GM11168 (cell line): Measurements from ENCODE around the gene IL22RA1.

Experiments
- in situ Hi-C: fragments of 300-500 bp; cut with MboI; formaldehyde crosslinking; loops from one replicate; pipeline ENCODE4 v1.12.0; 2022; ENCODE audit warnings: low sequenced_read_pairs; ENCODE audit not compliant: unreplicated experiment

IL22RA1 gene

DNA sequence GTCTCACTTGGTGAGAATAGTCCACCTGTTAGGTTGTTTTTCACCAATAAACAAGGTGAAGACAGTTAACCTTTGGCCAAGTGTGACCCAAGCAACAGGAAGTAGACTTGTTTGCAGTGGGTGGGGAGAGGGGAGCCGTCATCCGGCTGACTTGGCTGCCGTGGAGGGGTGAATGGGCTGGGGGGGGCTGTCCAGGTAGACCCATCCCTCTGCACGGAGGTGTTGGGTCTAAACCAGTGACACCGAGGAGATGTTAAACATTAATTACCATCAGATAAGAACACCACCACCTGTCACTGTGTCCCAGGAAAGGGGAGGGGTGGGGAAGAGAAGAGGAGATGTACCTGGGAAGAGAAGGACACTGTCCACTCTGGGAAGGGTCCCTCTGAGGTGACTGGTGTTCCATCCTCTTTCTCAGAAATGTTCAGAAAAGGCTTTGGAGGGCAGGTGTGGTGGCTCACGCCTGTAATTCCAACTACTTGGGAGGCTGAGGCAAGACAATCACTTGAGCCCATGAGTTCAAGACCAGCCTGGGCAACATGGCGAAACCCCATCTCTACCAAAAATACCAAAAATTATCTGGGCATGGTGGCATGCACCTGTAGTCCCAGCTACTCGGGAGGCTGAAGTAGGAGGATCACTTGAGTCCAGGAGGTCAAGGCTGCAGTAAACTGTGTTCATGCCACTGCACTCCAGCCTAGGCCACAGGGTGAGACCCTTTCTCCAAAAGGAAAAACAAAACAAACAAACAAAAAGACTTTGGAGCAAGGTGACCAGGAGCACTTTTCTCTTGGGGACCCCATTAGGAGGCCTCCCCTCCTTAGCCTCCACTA, 24.3 kb downstream of the IL22RA1 start:
- in situ Hi-C loops, result no loop called here

- in situ Hi-C loops, result no loop called here
Measured at GRCh38 chr1:24117722-24118409, 25.1 kb downstream of the IL22RA1 start.

GRCh38 chr1:24117132-24117531, 25.8 kb downstream of the IL22RA1 start:
- in situ Hi-C loops, result no loop called here

- in situ Hi-C loops, result no loop called here
Measured at GRCh38 chr1:24114753-24115152, 28.2 kb downstream of the IL22RA1 start.

GRCh38 chr1:24113641-24114033, 29.3 kb downstream of the IL22RA1 start:
- in situ Hi-C loops, result no loop called here

DNA sequence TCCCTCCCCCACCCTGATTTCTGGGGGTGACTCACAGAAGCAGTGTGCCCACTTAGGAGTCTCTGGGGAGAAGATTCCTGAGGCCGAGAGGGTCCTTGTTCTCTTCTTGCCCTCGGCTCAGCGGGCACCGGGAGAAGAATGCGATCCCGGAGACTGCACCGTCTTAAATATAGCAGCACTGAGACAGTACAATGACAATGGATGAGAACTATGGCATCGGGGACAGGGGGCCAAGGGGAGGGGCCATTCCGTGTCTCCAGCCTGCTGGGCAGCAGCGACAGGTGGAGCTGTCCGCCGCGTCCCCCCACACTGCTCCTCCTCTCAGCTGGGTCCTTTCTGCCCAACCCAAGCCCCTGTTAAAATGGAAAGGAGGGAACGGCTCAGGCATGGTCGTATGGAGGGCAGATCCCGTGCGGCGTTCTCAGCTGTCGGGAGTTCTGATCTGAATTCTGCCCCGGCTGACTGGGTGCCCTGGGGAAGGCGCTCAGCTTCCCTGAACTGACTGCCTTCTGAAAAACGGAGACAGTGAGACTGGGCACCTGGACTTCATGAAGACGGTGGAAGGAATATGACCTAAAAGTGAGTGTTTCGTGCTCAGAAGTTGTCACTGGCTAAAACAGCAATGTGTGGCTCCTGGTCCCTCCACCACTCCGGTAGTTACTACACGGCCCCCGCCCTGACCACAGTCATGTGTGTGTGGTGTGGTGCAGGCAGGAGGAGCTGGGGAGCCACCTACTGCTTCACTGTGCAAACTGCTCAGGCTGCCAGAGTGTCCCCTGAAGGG, 30.8 kb downstream of the IL22RA1 start, which contains the start of gene MYOM3:
Gene MYOM3 (minus strand): TSS at position 140 of the 784 bp plus-strand sequence. CDS start 3,499 bp downstream, outside the sequence.
- in situ Hi-C loops, result no loop called here

DNA sequence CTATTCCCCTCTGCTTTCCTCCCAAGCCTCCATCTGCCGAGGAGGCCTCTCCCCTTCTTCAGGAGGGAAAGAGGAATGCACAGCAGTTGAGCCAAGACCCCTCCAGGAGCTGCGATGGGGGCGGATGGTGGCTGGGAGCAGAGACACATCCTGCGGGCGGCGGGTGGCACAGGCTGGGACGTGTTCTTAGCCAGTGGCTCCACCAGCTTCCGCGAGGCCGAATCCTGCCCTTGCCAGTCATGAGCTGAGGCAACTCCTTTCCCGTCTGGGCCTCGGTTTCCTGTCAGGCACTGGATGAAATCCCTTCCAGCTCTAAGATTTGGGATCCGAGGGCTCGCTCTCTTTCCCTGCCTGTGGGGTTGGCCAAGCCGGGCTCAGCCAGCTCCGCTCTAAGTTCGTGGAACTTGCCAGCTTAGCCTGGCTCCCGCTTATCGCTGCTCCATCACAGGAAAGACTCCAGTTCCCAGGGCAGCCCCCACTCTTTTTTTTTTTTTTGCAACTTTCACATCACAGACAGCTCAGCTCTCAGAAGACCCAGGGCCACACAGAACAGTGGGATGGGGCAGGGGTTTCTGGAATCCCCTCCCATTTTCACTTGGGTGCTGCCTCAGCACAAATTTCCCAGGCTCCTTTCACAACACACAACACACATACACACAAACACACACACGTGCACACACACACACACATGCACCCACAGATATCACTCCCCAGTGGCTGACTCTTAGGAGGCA, 31.5 kb downstream of the IL22RA1 start:
- in situ Hi-C loops, result no loop called here

- in situ Hi-C loops, result no loop called here
Measured at GRCh38 chr1:24110642-24111261, 32.2 kb downstream of the IL22RA1 start.

DNA sequence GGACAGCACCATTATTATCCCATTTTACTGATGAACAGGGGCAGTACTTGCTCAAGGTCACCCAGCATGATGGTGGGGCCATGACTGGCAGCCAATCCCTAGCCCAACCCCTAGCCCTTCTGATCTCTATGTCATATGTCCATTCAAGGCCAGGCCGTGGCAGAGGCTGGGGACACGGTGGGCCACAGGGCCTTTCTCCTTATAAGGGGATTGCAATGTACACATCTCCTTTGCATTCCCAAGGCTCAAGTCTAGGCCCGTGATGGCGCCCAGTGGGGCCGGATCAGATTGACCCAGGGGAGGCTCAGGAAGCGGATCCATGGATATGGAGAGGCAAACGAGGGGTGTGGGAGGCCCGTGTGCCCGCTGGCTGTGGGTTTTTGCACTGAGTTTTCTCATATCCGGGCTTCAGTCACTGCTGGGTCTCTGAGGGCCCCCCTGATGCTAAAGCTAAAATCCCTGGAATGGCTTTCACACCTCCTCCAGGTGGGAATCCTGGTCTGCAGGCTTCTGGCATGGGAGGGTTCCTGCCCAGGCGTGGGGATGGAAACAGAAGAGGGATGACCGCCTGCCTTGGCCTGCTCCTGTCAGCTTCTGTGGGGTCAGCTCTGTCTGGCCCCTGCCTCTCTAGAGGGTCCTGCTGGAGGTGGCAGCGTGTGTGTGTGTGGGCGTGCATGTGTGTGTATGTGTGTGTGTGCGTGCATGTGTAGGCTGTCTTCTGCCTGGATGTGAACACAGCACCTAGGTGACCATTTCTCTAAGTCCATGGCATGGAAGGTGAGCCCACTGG, 33.1 kb downstream of the IL22RA1 start:
- in situ Hi-C loops, result no loop called here

- in situ Hi-C loops, result no loop called here
Measured at GRCh38 chr1:24109166-24109483, 33.8 kb downstream of the IL22RA1 start.

GRCh38 chr1:24108334-24109165, 34.4 kb downstream of the IL22RA1 start:
- in situ Hi-C loops, result no loop called here

- in situ Hi-C loops, result no loop called here
Measured at GRCh38 chr1:24107462-24108138, 35.3 kb downstream of the IL22RA1 start.

GRCh38 chr1:24105368-24106160, 37.4 kb downstream of the IL22RA1 start:
- in situ Hi-C loops, result no loop called here

GRCh38 chr1:24104854-24105253, 38.1 kb downstream of the IL22RA1 start:
- in situ Hi-C loops, result no loop called here

GRCh38 chr1:24103879-24104278, 39.1 kb downstream of the IL22RA1 start:
- in situ Hi-C loops, result no loop called here

GRCh38 chr1:24103408-24103807, 39.5 kb downstream of the IL22RA1 start:
- in situ Hi-C loops, result no loop called here

DNA sequence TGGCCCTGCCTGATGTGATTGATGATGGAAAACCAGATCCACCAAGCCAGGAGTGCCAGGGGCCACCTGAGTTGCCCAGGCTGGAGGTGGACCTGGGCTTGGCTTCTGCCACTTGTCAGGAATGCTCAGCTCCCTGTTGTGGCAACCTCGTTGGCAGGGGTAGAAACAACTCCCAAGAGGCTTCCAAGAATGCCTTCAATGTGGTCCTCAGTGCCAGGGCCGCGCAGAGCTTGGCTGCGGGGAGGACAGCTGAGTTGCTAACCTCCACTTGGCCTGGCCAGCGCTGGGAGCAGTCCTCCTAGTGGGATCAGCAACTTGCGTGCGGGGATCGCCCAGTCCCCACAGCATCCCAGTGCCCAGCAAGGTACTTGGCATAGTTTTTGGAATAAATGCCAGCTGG, 40.0 kb downstream of the IL22RA1 start:
- in situ Hi-C loops, result no loop called here
